ENCODE results near the gene PDK1.

The PDK1 gene

DNA sequence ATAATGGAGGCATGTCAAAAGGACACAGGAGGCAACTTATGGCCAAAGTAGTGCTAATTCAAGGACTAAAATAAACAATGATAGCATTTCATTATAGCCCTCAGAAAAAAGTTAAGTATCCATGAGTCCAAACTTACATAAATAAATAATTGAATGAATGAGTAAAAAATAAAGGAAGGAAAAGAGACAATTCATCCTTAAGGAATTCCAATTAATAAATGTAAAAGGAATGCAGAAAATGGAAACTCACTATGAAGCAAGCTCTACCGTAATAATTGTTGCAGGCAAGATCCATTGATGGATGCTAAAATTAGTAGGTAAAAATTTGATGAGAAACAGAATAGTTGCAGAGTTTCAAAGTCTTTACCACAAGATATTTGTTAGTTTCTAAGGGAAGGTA is 91.5 kb downstream of the PDK1 start:
- no peak for DNase-seq

DNA sequence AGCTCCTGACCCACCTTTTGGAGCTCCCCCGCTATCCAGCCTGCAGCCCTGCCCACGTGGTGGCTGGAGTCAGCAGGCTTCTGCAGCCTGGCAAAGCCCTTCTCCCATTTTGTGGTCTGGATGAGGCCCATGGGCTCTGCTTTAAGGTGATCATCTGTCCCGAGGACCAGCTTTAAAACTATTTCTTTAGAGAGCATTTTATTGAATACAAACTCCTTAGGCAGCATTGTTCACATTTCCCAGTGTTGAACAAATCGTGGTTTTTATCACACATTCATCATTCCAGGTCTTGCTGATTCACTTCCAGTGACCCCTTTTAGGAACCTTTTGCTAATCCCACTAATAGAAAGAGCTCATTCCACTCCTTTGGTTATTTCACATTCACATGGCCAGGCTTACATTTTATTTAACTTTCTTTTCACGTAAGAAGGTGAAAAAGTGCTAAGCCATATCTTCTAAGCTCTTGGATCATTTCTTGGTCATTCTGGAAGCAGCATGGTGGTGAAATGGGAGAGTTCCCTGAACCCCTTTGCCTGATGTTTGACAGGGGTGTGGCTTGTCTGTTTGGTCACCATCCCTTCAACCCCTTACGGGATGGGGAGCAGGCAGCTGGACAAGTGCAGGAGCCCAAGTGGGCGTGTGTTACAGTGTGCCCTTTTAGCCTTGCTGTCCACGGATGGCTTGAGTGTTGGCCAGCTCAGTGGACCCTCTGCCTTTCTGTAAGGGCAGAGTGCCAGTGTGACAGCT is 99.4 kb downstream of the PDK1 start:
- DNase-seq, result no peak

DNA sequence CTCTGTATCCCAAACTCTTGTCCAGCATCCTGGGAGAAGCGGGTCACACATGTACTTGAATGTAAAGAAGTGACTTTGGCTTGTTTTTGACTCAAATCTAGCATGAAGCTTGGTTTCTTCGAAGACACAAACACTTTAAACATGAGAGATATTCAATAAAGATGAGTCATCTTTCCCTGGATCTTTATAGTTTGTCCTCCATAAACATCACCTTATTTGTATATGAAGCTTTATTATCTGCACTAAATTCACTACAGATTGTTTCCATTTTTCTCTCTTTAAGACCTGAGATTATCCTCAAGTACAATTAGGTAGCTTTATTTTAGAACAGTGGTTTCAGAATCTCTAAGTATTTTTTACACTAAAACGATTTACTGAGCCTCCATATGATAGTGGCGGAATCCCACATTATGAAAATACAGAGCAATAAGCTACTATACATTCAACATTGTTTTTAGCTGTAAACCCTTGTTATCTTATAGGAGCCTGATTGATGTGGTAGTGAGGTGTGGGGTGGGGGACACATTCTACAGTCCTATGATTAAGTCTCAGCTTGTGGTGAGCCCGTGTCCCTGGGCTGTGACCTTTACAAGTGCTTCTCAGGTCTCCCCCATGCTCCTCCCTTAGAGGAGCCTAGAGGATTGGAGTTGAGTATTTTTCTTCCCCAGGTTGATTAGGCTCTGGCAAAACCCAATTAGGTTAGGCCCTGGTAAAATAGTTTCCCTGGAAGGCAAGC is 100.1 kb downstream of the PDK1 start:
- no peak for DNase-seq
